Subcutaneous abdominal adipose tissue (tissue), 5 donors: ENCODE results near the gene BABAM2.

Experiments
- H3K27ac ChIP-seq: one replicate; pipeline ENCODE4 v1.7.0; 2013; ENCODE audit warnings: low read depth, mild to moderate bottlenecking, inconsistent platforms, low read length, moderate library complexity
- H3K27me3 ChIP-seq, 5 donors: one replicate each; pipeline ENCODE4 v1.7.0; 2013; ENCODE audit warnings: low read length in 5 of 5, inconsistent platforms in 1 of 5; ENCODE audit not compliant: control insufficient read depth in 5 of 5, insufficient read depth in 4 of 5
- H3K36me3 ChIP-seq, 5 donors: one replicate each; pipeline ENCODE4 v1.7.0; 2013; ENCODE audit warnings: low read length in 5 of 5; ENCODE audit not compliant: control insufficient read depth in 5 of 5, insufficient read depth in 5 of 5
- H3K4me1 ChIP-seq, 5 donors: one replicate each; pipeline ENCODE4 v1.7.0; 2013; ENCODE audit warnings: low read length in 5 of 5, mild to moderate bottlenecking in 3 of 5, moderate library complexity in 1 of 5; ENCODE audit not compliant: control insufficient read depth in 5 of 5, insufficient read depth in 5 of 5
- H3K4me3 ChIP-seq, 5 donors: one replicate each; pipeline ENCODE4 v1.7.0; 2013; ENCODE audit warnings: low read length in 5 of 5, low read depth in 1 of 5
- H3K9ac ChIP-seq, 5 donors: one replicate each; pipeline ENCODE4 v1.7.0; 2013; ENCODE audit warnings: low read length in 5 of 5, mild to moderate bottlenecking in 4 of 5, moderate library complexity in 3 of 5
- H3K9me3 ChIP-seq, 5 donors: one replicate each; pipeline ENCODE4 v1.7.0; 2013; ENCODE audit warnings: low read length in 5 of 5; ENCODE audit not compliant: control insufficient read depth in 5 of 5
- donor health status: healthy.
- donor health status: healthy.
- donor health status: healthy.
- donor health status: healthy.
- donor health status: healthy.

The BABAM2 gene

GRCh38 chr2:28348149-28348567 lies 457.6 kb downstream of the BABAM2 start:
- peak overlapping the region in 1 of 5 donors; percentile 55 for H3K9ac ChIP-seq
- H3K27me3 ChIP-seq, result peaks cover 0 to 3% (median 0%) of the 10 kb centered on the region in 5 donors
- H3K4me3 ChIP-seq, result peak overlapping the region in 1 of 5 donors; percentile 24
- no peaks in the 10 kb centered on the region for H3K9me3 ChIP-seq
- peaks cover 0 to 25% (median 9%) of the 10 kb centered on the region in 5 donors for H3K4me1 ChIP-seq
- no peaks in the 10 kb centered on the region for H3K36me3 ChIP-seq
- no peak overlapping the region for H3K27ac ChIP-seq

GRCh38 chr2:28348921-28349320 lies 458.4 kb downstream of the BABAM2 start:
- H3K4me3 ChIP-seq, result no peak overlapping the region
- peaks cover 0 to 22% (median 9%) of the 10 kb centered on the region in 5 donors for H3K4me1 ChIP-seq
- no peak overlapping the region for H3K9ac ChIP-seq
- H3K27me3 ChIP-seq, result peaks cover 0 to 3% (median 0%) of the 10 kb centered on the region in 5 donors
- H3K27ac ChIP-seq, result no peak overlapping the region
- H3K9me3 ChIP-seq, result no peaks in the 10 kb centered on the region
- H3K36me3 ChIP-seq, result no peaks in the 10 kb centered on the region

GRCh38 chr2:28349546-28350165 lies 459.1 kb downstream of the BABAM2 start:
- Histone ChIP-seq H3K4me3 (no peak overlapping the region), H3K9me3 (no peaks in the 10 kb centered on the region), H3K4me1 (peaks cover 0 to 22% (median 9%) of the 10 kb centered on the region in 5 donors), H3K27ac (no peak overlapping the region), H3K9ac (no peak overlapping the region), H3K27me3 (peaks cover 0 to 3% (median 0%) of the 10 kb centered on the region in 5 donors), H3K36me3 (no peaks in the 10 kb centered on the region)

- no peak overlapping the region for H3K4me3 ChIP-seq
- H3K27ac ChIP-seq, result no peak overlapping the region
- H3K4me1 ChIP-seq, result peaks cover 0 to 23% (median 9%) of the 10 kb centered on the region in 5 donors
- H3K9ac ChIP-seq, result no peak overlapping the region
- H3K36me3 ChIP-seq, result no peaks in the 10 kb centered on the region
- H3K27me3 ChIP-seq, result peaks cover 0 to 3% (median 0%) of the 10 kb centered on the region in 5 donors
- H3K9me3 ChIP-seq, result no peaks in the 10 kb centered on the region
These were observed 459.7 kb downstream of the BABAM2 start for GRCh38 chr2:28350196-28350595.

GRCh38 chr2:28350791-28351285 lies 460.3 kb downstream of the BABAM2 start:
- Histone ChIP-seq H3K27ac (no peak overlapping the region), H3K4me1 (peaks cover 0 to 29% (median 12%) of the 10 kb centered on the region in 5 donors), H3K9me3 (no peaks in the 10 kb centered on the region), H3K27me3 (peaks cover 0 to 3% (median 0%) of the 10 kb centered on the region in 5 donors), H3K36me3 (no peaks in the 10 kb centered on the region), H3K4me3 (no peak overlapping the region), H3K9ac (no peak overlapping the region)

- no peaks in the 10 kb centered on the region for H3K9me3 ChIP-seq
- H3K36me3 ChIP-seq, result no peaks in the 10 kb centered on the region
- peaks cover 3 to 37% (median 20%) of the 10 kb centered on the region in 5 donors for H3K4me1 ChIP-seq
- no peak overlapping the region for H3K9ac ChIP-seq
- no peak overlapping the region for H3K27ac ChIP-seq
- peaks cover 0 to 3% (median 0%) of the 10 kb centered on the region in 5 donors for H3K27me3 ChIP-seq
- H3K4me3 ChIP-seq, result no peak overlapping the region
These were observed 461.1 kb downstream of the BABAM2 start for GRCh38 chr2:28351621-28352020.

- no peaks in the 10 kb centered on the region for H3K9me3 ChIP-seq
- peaks cover 0 to 3% (median 0%) of the 10 kb centered on the region in 5 donors for H3K27me3 ChIP-seq
- no peak overlapping the region for H3K4me3 ChIP-seq
- no peak overlapping the region for H3K27ac ChIP-seq
- H3K9ac ChIP-seq, result no peak overlapping the region
- H3K36me3 ChIP-seq, result no peaks in the 10 kb centered on the region
- H3K4me1 ChIP-seq, result peaks cover 3 to 41% (median 23%) of the 10 kb centered on the region in 5 donors
These were observed 461.6 kb downstream of the BABAM2 start for GRCh38 chr2:28352104-28352503.

- no peak overlapping the region for H3K4me3 ChIP-seq
- no peak overlapping the region for H3K27ac ChIP-seq
- H3K9ac ChIP-seq, result no peak overlapping the region
- H3K4me1 ChIP-seq, result peaks cover 3 to 38% (median 23%) of the 10 kb centered on the region in 5 donors
- no peaks in the 10 kb centered on the region for H3K36me3 ChIP-seq
- H3K9me3 ChIP-seq, result no peaks in the 10 kb centered on the region
- peaks cover 0 to 3% (median 0%) of the 10 kb centered on the region in 5 donors for H3K27me3 ChIP-seq
These were observed 462.2 kb downstream of the BABAM2 start for GRCh38 chr2:28352610-28353195.

GRCh38 chr2:28354920-28355520 lies 464.5 kb downstream of the BABAM2 start:
- H3K27ac ChIP-seq, result no peak overlapping the region
- H3K4me1 ChIP-seq, result peaks cover 3 to 31% (median 18%) of the 10 kb centered on the region in 5 donors
- peak overlapping the region in 2 of 5 donors; percentile 23 to 28 for H3K9ac ChIP-seq

More at GRCh38 chr2:28354920-28355520, 464.5 kb downstream of the BABAM2 start:
- no peak overlapping the region for H3K4me3 ChIP-seq
- H3K36me3 ChIP-seq, result no peaks in the 10 kb centered on the region
- H3K9me3 ChIP-seq, result no peaks in the 10 kb centered on the region
- H3K27me3 ChIP-seq, result no peaks in the 10 kb centered on the region
